GM21529 (cell line): Measurements from ENCODE around the gene GORASP1.

ENCODE experiments used
- ATAC-seq: cut with Tn5 transposase; IDR thresholded peaks from one replicate; pipeline ENCODE4 v1.9.1; 2021; ENCODE audit not compliant: unreplicated experiment

GORASP1 gene

GRCh38 chr3:39141171-39141995 lies 34.0 kb upstream of the GORASP1 start:
- ATAC-seq: no peak

- ATAC-seq: no peak
Measured at GRCh38 chr3:39140341-39140971, 33.0 kb upstream of the GORASP1 start.

DNA sequence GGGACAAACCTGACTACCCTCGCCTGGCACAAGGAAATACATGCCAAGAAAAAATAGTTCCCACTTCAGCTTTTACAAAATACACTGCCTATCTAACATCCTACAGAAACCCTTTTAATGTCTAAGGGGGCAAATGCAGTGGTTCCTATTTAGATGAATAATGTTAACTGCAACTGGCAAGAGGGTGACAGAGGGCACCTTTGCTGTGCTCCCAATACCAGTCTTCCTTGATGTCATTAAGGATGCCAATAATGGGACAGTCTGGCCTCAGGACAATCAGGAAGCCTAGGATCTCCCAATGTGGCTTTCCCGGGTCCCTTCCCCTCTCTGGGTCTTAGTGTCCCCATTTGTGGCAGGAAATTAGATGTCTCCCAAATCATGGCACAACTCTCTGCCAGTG lies 32.0 kb upstream of the GORASP1 start:
- ATAC-seq: no peak

GRCh38 chr3:39138804-39139415 lies 31.5 kb upstream of the GORASP1 start:
- ATAC-seq: no peak

- ATAC-seq: no peak
Measured at GRCh38 chr3:39137991-39138803, 30.8 kb upstream of the GORASP1 start.

DNA sequence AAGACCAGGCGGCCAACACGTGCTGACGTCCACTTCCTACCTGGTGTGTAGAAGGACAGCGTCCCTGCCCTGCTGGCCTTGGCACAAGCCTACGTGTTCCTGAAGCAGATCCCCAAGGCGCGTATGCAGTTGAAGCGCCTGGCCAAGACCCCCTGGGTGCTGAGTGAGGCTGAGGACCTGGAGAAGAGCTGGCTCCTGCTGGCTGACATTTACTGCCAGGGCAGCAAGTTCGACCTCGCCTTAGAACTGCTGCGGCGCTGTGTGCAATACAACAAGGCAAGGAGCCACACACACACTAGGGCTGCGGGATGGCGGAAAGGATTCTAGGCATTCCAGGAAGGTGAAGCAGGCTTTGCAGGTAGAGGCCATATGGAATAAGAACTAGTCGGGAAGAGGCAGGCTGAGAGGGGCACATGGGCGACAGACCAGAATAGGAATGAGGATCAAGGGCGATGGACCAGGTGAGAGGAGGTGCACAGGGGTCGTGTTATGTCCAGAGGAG lies 30.1 kb upstream of the GORASP1 start:
- no peak for ATAC-seq

DNA sequence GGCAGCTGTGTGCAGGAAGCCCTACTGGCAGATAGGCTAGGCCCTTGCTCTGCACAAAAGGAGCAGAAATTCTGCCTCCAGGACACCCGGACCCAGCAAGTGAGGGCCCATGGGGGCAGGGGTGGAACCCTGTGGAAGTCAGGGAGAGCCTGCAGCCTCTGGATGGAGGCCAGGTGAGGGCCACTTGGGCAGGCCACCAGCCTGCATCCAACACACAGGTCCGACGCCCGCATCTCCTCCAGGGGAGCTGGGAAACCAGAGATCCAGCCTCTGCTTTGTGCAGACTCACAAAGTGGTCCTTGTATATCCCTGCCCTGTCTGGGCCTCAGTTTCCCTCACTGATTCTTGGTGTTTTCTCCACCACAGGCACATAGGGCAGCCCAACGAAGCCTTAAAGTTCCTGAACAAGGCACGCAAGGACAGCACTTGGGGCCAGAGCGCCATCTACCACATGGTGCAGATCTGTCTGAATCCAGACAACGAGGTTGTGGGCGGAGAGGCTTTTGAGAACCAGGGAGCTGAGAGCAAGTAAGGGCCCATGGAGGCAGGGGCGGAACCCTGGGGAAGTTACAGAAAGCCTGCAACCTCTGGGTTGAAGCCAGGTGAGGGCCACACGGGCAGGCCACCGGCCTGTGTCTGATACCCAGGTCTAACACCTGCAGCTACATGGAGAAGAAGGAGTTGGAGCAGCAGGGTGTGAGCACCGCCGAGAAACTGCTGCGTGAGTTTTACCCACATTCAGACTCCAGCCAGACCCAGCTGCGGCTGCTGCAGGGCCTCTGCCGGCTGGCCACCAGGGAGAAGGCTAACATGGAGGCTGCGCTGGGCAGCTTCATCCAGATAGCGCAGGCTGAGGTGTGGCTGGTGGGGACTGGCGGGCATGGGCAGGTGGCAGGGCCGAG lies 29.4 kb upstream of the GORASP1 start:
- ATAC-seq: no peak

- no peak for ATAC-seq
Measured at GRCh38 chr3:39135170-39135805, 27.9 kb upstream of the GORASP1 start.

DNA sequence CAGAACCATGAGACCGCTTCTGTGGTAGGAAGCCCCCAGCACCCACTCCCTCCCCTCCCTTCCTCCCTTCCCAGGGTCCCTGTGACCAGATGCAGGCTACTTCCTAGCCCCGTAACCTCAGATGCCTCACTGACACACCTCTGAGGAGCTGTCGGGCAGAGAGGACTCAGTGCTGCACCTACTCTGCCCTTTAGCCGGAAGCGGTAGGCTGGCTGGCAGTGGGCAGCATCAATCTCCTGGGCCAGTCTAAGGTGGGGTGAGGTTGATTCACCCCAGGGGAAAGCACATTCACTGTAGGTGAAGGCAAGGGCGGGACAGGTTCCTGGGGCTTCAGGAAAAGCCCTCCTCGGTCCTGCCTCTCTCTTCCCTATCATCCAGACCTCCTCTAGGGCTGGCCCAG lies 26.9 kb upstream of the GORASP1 start:
- ATAC-seq: no peak

DNA sequence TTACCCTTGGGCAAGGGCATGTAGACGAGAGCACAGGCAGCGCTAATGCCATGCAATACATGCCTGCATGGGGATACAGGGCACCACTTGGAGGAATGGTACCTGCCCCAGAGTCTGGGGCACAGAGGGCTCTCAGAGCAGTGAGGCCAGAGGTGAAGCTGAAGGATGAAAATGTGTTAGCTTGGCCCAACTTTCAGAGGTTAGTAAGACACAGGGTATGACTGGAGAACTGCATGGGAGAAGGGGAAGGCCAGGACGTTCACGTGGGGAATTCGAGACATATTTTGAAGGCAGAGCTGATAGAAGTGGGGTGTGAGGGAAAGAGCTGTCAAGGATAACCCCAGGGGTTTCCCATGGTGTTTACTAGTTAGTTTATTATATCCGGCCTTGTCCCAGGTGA lies 26.4 kb upstream of the GORASP1 start:
- no peak for ATAC-seq

- ATAC-seq: no peak
Measured at GRCh38 chr3:39133093-39133490, 25.7 kb upstream of the GORASP1 start.

DNA sequence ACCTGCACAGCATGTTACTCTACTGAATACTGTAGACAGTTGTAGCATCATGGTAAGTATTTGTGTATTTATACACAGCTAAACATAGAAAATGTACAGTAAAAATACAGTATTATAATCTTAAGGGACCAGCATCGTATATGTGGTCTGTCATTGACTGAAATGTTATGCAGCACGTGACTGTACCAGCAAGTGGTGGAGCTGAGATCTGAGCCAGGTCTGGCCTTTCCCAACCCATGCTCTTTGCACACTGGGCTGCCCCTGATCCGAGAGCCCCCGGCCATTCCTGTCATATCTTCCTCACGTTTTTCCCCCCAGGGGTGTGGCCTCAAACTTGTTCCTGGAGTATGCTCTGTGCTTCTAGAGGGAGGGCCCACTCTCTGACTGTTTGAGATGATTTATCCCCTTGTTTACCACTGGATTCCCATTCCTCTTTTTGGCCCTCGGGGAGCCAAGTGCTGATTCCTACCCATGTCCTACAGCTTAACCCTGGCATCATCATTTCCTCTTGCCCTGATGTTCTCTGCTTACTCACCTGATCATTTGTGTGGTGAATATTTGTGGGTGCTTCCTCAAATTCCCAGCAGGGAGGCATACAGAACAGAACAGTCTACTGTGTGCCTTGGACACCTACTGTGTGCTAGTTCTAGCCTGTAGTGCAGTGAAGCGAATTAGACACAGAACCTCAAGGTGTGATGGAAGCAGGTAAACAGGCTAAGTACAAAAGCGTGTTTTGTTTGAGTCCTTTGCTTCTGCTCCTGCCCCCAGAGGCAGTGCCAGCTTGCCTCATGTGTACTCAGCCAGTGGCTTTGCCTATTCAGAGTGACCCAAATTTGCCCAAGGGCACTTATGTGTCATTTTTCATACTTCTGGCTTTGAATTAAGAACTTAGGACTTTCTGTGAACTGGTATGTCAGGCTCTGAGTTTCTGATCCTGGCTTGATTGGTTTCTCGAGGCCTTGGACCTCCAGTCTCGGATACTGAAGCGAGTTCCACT lies 25.0 kb upstream of the GORASP1 start:
- no peak for ATAC-seq

DNA sequence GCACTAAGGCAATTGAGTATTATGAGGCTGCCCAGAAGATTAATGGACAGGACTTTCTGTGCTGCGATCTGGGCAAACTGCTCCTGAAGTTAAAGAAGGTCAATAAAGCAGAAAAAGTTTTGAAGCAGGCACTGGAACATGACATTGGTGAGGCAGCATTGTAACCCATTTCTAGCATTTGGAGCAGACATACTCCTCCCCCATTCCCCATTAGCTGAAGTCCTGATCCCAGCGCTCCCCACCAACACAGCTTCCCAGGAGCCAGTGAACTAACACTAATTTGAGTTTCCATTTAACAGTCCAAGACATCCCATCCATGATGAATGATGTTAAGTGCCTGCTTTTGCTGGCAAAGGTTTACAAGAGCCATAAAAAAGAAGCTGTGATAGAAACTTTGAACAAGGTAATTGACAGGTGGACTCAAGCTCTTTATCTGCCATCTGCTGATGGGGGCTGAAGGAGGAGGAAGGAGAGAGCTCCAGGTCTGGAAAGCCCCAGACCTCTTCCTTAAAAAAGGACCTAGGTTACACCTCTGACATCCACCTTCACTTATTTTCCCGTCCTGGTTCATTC lies 23.4 kb upstream of the GORASP1 start:
- ATAC-seq: no peak

DNA sequence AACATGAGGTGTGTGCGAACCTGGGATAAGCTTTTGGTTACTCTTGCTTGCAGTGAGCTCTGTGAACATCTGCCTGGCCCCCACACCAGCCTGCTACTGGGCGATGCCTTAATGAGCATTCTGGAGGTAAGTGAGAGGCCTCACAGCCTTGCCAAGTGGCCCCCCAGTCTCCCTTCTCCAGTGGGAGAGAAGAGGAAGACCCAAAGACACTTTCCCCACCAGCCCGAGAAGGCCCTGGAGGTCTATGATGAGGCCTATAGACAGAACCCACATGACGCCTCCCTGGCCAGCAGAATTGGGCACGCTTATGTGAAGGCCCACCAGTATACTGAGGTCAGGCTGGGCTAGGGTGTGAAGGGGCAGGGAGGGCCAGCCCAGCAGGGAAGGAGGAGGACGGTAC lies 22.6 kb upstream of the GORASP1 start:
- ATAC-seq: no peak

- no peak for ATAC-seq
Measured at GRCh38 chr3:39128951-39129350, 21.5 kb upstream of the GORASP1 start.

DNA sequence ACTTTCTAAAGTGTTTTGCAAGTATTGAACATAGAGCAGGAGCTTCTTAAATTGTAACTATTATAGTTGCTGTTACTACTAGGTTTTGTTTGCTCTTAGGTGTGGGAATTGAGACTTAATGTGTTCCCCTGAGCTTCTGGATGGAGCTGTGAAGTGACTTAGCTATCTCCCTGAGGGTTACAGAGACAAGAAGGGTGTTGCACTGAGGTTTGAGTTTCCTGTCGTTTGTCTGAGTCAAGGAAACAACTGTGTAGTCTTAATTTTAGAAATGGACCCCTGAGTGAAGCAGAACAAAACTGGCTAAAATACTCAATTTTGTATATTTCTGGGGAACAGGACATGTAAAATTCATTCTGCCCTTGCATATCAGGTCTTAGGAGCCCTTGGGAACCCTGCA lies 20.5 kb upstream of the GORASP1 start:
- no peak for ATAC-seq

DNA sequence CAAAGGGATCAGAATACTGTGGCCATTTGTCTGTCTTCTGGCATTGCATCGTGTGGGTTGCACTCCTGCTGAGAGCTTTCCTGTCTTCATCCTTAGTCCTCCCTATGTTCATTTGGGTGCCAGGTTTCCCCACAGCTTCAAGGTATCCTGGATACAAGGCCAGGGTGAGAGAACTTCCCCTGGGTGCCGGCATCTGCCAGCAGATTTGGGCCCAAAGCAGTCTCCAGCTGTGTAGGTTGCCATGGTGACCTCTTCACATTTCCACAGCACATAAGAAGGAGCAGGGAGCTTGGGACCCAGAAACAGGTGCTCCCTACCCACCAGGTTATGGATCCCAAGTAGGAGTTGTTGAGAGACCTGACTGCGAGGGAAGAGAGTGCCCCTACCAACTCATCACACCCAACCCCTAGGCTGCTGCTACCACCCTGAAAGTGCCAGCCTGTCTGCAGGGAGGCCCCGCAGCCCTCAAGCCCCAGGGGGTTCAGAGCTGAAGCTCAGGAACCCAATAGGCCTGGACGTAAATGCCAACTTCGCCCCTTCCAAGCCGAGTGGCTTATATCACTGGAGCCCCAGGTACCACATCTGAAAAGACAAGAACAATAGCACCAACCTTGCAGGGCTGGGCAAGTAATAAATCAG lies 20.0 kb upstream of the GORASP1 start:
- no peak for ATAC-seq
